DND-41 (cell line): ENCODE data around the gene CTSH.
"Not testable (repeated sequence)": the region's sequence is repeated elsewhere in the genome, so short reads cannot be mapped to it uniquely, and the experiment has no call there.

Source experiments
- ATAC-seq: fragments of 200-7000 bp; cut with Tn5 transposase; 3 replicates; pipeline ENCODE4 v1.9.1; 2021; ENCODE audit warnings: low read depth; ENCODE audit not compliant: insufficient read depth
- DNase-seq: peaks from one replicate; pipeline ENCODE4 v3.0.0-alpha.2; 2020
- H2AFZ ChIP-seq: 2 replicates; pipeline ENCODE4 v1.6.0; 2012; ENCODE audit warnings: low read depth, low read length
- H3K27ac ChIP-seq: 2 replicates; pipeline ENCODE4 v1.5.1; 2012; ENCODE audit warnings: low read length, inconsistent platforms
- H3K27me3 ChIP-seq: fragments of 200-600 bp; sonication (generic); 2 replicates; pipeline ENCODE4 v1.6.0; 2012; ENCODE audit warnings: low read length, mild to moderate bottlenecking, inconsistent platforms; ENCODE audit not compliant: insufficient read depth, poor library complexity
- H3K36me3 ChIP-seq: 2 replicates; pipeline ENCODE4 v1.5.1; 2012; ENCODE audit warnings: low read length, inconsistent platforms; ENCODE audit not compliant: insufficient read depth
- H3K4me1 ChIP-seq: 2 replicates; pipeline ENCODE4 v1.5.1; 2012; ENCODE audit warnings: mild to moderate bottlenecking, low read length; ENCODE audit not compliant: insufficient read depth
- H3K4me2 ChIP-seq: 2 replicates; pipeline ENCODE4 v1.6.0; 2012; ENCODE audit warnings: mild to moderate bottlenecking, moderate library complexity, low read length, inconsistent platforms; ENCODE audit not compliant: insufficient read depth
- H3K4me3 ChIP-seq, 2 experiments: fragments of 200-600 bp in 1 of 2; shearing (Covaris generic) in 1 of 2; 2 replicates each; pipeline ENCODE4 v1.5.1; 2012 to 2016; ENCODE audit warnings: inconsistent platforms in 2 of 2, low read length in 2 of 2, mild to moderate bottlenecking in 2 of 2, low read depth in 1 of 2, moderate library complexity in 1 of 2
- H3K79me2 ChIP-seq: 2 replicates; pipeline ENCODE4 v1.6.0; 2012; ENCODE audit warnings: low read length, inconsistent platforms; ENCODE audit not compliant: insufficient read depth
- H3K9ac ChIP-seq: 2 replicates; pipeline ENCODE4 v1.6.0; 2012; ENCODE audit warnings: low read depth, mild to moderate bottlenecking, inconsistent platforms, low read length, moderate library complexity
- H3K9me3 ChIP-seq: 2 replicates; pipeline ENCODE4 v1.5.1; 2012; ENCODE audit warnings: low read length, moderate library complexity, mild to moderate bottlenecking, inconsistent platforms; ENCODE audit not compliant: insufficient read depth, severe bottlenecking
- H4K20me1 ChIP-seq: 2 replicates; pipeline ENCODE4 v1.6.0; 2012; ENCODE audit warnings: low read length; ENCODE audit not compliant: insufficient read depth
- CTCF ChIP-seq: IDR thresholded peaks from 2 replicates; pipeline ENCODE4 v1.5.1; 2012; ENCODE audit warnings: borderline replicate concordance, low read length, moderate library complexity, mild to moderate bottlenecking; ENCODE audit not compliant: poor library complexity, severe bottlenecking; ENCODE audit errors: extremely low read depth
- EZH2 ChIP-seq: IDR thresholded peaks from 3 replicates; pipeline ENCODE4 v1.6.1; 2012; ENCODE audit warnings: borderline replicate concordance, low read depth, mild to moderate bottlenecking, moderate library complexity, low read length, inconsistent platforms; ENCODE audit not compliant: severe bottlenecking

The CTSH gene

GRCh38 chr15:78904599-78905358 lies 40.1 kb downstream of the CTSH start:
- no peaks in the 10 kb centered on the region for H3K27me3 ChIP-seq
- H3K4me3 ChIP-seq: no peak overlapping the region
- ATAC-seq (no peak), DNase-seq (no peak)
- H3K27ac ChIP-seq: no peak overlapping the region
- H3K4me2 ChIP-seq: no peak overlapping the region
- H4K20me1 ChIP-seq: peaks cover 3% of the 10 kb centered on the region
- peaks cover 92% of the 10 kb centered on the region for H3K36me3 ChIP-seq
- no peaks in the 10 kb centered on the region for H3K9me3 ChIP-seq
- no peak overlapping the region for H3K9ac ChIP-seq
- H3K79me2 ChIP-seq: peaks cover 3% of the 10 kb centered on the region; the same call in 1 of the 2 replicates
- H3K4me1 ChIP-seq: no peaks in the 10 kb centered on the region
- TF ChIP-seq EZH2 (no peak), CTCF (no peak)
- H2AFZ ChIP-seq: no peak overlapping the region

DNA sequence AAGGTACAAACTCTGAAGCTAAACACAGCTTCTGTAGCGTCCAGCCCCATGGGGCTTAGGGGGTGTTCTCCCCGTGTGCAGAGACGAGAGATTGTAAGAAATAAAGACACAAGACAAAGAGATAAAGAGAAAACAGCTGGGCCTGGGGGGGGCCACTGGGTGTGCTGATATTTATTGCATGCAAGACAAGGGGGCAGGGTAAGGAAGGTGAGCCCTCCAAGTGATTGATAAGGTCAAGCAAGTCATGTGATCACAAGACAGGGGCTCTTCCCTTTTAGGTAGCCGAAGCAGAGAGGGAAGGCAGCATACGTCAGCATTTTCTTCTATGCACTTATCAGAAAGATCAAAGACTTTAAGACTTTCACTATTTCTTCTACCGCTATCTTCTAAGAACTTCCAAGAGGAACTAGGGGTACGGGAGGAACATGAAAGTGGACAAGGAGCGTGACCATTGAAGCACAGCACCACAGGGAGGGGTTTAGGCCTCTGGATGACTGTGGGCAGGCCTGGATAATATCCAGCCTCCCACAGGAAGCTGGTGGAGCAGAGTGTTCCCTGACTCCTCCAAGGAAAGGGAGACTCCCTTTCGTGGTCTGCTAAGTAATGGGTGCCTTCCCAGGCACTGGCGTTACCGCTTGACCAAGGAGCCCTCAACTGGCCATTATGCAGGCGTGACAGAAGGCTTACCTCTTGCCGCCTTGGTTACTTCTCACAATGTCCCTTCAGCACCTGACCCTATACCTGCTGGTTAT lies 42.4 kb downstream of the CTSH start:
- not testable (repeated sequence) for H3K27ac ChIP-seq, H3K4me2 ChIP-seq, H3K4me3 ChIP-seq, H3K4me1 ChIP-seq, H3K27me3 ChIP-seq, H3K9ac ChIP-seq, H3K9me3 ChIP-seq, DNase-seq, ATAC-seq, H4K20me1 ChIP-seq, H2AFZ ChIP-seq
- Histone ChIP-seq H3K79me2 (peaks cover 14% of the 10 kb centered on the region; the same call in 1 of the 2 replicates), H3K36me3 (peaks cover 97% of the 10 kb centered on the region)

DNA sequence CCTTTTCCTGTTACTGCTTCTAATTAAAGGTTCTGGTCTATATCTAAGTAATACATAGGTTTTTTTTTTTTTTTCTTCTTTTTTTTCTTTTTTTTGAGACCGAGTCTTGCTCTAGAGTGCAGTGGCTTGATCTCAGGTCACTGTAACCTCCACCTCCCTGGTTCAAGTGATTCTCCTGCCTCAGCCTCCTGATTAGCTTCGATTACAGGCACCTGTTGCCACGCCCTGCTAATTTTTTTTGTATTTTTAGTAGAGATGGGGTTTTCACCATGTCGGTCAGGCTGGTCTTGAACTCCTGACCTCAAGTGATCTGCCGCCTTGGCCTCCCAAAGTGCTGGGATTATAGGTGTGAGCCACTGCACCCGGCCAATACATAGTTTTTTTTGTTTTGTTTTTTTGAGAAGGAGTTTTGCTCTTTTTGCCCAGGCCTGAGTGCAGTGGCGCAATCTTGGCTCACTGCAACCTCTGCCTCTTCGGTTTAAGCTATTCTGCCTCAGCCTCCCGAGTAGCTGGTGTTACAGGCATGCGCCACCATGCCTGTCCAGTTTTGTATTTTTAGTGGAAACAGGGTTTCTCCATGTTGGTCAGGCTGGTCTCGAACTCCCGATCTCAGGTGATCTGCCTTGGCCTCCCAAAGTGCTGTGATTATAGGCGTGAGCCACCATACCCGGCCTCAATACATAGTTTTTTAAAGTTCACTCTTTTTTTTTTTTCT lies 43.9 kb downstream of the CTSH start:
- not testable (repeated sequence) for H3K27me3 ChIP-seq, H3K9ac ChIP-seq, H3K4me2 ChIP-seq, H3K4me3 ChIP-seq, H3K27ac ChIP-seq, H4K20me1 ChIP-seq, ATAC-seq, H3K9me3 ChIP-seq, H2AFZ ChIP-seq, H3K4me1 ChIP-seq, DNase-seq
- peaks cover 16% of the 10 kb centered on the region; the same call in 1 of the 2 replicates for H3K79me2 ChIP-seq
- peaks cover 96% of the 10 kb centered on the region for H3K36me3 ChIP-seq

DNA sequence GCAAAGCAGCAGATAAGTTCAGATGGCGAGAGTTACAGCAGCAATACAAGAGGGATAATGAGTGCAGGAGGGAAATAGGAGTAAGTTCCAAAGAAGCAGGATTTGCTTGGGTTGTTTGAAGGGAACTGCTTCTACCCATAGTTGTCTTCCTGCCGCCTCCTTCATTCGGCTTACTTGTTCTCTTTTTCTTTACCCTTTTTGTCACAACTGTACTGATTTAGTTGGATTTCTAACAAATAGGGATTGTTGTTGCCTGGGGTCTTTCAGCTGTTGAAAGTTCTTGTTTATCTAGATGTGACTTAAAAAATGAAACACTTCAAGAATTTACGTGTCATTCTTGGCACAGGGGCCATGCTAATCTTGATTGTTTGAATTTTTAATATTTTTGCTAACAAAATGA lies 46.3 kb downstream of the CTSH start:
- H3K27me3 ChIP-seq: no peaks in the 10 kb centered on the region
- no peaks in the 10 kb centered on the region for H3K4me1 ChIP-seq
- ATAC-seq: no peak
- TF ChIP-seq CTCF (no peak), EZH2 (no peak)
- H3K36me3 ChIP-seq: peaks cover 98% of the 10 kb centered on the region
- peaks cover 37% of the 10 kb centered on the region; the same call in 1 of the 2 replicates for H3K79me2 ChIP-seq
- H3K9ac ChIP-seq: no peak overlapping the region
- H4K20me1 ChIP-seq: peaks cover 12% of the 10 kb centered on the region
- H2AFZ ChIP-seq: no peak overlapping the region
- H3K4me2 ChIP-seq: no peak overlapping the region
- no peak overlapping the region for H3K4me3 ChIP-seq
- H3K27ac ChIP-seq: no peak overlapping the region
- DNase-seq: no peak
- H3K9me3 ChIP-seq: no peaks in the 10 kb centered on the region
